Vagina (tissue), 2 donors: ENCODE measurements around the gene MAFF.

Experiments used
- CTCF ChIP-seq, 3 experiments: fragments of 450-650 bp in 2 of 3; fragments of 200-600 bp in 1 of 3; sonication (generic) in 1 of 3; IDR thresholded peaks; one replicate each; pipeline ENCODE4 v1.5.1; 2017 to 2019; ENCODE audit warnings: antibody characterized with exemption in 3 of 3, mild to moderate bottlenecking in 2 of 3, moderate library complexity in 2 of 3
- POLR2AphosphoS5 ChIP-seq, 2 donors: sonication (generic); formaldehyde crosslinking; IDR thresholded peaks; one replicate each; pipeline ENCODE4 v1.9.0; 2017; ENCODE audit warnings: antibody characterized with exemption in 2 of 2, mild to moderate bottlenecking in 2 of 2, low read depth in 1 of 2; ENCODE audit not compliant: insufficient read depth in 1 of 2

- TF ChIP-seq CTCF (IDR thresholded peaks at IDR 0.05): no peak
- TF ChIP-seq POLR2AphosphoS5 (IDR thresholded peaks at IDR 0.05; ENCODE audit: insufficient read depth in 1 of 2, low read depth in 1 of 2): no peak
Measured at GRCh38 chr22:38170469-38170868, 31.3 kb upstream of the MAFF start.
